Stimulated activated CD8-positive, alpha-beta memory T cell treated with anti-CD3 and anti-CD28 coated beads, Interleukin-12 subunit alpha, Interleukin-12 subunit beta, amount 100 ng/mL, for 24 hours (primary cell): ENCODE results near the gene MINDY4.

ENCODE experiments used
- DNase-seq: peaks from one replicate; pipeline ENCODE4 v3.0.0-alpha.2; 2020; ENCODE audit errors: extremely low read depth

MINDY4 gene

DNA sequence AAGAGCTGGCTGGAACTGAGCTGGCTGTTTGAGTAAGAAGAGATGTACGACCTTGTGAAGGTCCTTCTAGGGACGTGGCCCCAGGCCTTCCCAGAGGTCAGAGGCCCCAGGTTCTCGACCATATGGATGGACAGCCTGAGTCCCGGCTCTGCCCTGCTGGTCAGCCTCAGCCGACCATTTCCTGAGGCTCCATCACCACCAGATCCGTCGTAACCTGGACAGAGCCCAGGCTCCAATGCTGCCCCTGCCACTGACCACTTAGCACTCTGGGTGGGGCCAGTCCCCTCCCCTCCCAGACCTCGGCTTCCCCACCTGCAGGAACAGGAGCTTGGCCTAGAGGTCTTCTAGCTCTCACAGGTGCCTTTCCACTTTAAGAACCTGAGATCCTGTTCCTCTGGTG lies 29.9 kb upstream of the MINDY4 start:
- DNase-seq: no peak

DNA sequence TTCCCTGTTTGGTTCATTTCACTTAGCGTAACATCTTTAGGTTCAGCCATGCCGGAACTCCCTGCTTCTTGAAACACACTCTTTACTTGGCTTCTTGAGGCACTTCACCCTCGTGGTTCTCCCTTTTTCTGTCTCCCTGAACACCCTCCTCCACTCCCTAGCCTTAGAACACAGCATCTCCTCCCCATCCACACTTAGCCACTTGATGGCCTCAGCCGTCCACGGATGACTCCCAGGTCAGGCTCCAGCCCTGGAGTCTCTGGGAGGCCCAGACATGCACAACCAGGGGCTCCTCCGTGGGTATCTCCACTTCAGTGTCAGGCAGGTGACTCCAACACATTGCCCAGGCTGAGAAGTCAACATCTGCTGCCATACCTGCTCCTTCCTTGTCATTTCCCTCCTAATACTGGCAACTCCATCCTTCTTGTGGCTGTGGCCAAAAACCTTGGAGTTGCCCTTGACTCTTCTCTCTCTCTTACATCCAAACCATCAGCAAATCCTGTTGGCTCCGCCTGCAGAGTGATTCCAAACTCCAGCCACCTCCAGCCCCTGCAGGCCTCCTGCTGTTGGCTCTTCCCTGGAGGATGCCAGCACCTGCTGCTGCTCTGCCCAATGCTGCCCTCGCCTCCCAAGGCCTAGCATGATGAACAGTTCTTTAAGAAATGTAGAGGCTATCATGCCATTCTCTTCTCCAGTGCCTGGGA lies 27.7 kb upstream of the MINDY4 start:
- DNase-seq: no peak

DNA sequence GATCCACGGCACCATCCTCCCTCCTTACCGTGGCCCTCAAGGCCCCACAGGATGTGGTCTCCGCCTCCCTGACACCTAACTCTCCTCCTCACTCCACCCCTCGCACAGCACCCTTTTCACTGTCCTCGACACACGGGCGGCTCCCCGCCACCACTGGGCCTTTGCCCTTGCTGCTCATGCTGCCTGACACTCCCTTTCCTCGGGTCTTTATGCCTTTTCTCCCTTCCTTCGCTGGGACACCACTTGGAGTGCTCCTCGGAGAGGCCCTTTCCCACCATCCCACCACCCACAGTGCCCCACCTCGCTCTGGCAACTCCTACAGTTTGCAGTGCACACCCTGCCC lies 27.2 kb upstream of the MINDY4 start:
- no peak for DNase-seq

DNA sequence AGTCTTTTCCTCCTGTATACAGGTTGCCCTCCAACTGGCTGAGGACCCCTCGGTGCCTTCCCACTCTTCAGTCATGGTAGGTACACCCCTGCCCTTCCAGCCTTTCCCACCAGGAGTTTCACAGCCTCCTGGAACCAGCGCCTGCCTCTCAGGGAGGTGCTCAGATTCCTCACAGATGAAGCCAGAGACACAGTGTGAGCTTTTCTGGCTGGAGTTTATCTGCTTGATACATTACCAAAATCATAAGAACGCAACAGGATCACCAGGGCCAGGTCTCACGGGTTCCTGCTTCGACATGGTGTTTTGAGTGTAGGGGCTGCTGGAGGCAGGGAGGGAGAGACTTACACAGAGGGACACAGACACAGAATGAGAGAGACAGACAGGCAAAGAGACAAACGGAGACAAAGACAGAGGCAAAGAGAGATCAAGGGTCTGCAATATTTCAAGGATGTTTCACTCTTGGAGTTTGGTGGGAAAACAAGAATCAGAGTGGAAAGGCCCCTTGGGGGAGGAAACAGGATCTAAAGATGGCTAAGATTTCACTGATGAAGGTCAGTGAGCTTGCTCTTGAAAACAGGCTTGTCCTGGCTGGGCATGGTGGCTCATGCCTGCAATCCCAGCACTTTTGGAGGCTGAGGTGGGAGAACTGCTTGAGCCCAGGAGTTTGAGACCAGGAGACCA lies 25.8 kb upstream of the MINDY4 start:
- no peak for DNase-seq

DNA sequence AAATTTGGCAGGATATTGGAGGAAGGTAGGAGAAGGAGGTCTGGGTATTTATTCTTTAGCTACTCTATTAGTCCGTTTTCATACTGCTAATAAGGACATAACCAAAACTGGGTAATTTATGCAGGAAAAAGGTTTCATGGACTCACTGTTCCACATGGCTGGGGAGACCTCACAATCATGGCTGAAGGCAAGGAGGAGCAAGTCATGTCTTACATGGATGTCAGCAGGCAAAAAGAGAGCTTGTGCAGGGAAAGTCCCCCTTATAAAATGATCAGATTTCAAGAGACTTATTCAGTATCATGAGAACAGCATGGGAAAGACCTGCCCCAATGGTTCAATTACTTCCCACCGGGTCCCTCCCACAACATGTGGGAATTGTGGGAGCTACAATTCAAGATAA lies 21.2 kb upstream of the MINDY4 start:
- no peak for DNase-seq

DNA sequence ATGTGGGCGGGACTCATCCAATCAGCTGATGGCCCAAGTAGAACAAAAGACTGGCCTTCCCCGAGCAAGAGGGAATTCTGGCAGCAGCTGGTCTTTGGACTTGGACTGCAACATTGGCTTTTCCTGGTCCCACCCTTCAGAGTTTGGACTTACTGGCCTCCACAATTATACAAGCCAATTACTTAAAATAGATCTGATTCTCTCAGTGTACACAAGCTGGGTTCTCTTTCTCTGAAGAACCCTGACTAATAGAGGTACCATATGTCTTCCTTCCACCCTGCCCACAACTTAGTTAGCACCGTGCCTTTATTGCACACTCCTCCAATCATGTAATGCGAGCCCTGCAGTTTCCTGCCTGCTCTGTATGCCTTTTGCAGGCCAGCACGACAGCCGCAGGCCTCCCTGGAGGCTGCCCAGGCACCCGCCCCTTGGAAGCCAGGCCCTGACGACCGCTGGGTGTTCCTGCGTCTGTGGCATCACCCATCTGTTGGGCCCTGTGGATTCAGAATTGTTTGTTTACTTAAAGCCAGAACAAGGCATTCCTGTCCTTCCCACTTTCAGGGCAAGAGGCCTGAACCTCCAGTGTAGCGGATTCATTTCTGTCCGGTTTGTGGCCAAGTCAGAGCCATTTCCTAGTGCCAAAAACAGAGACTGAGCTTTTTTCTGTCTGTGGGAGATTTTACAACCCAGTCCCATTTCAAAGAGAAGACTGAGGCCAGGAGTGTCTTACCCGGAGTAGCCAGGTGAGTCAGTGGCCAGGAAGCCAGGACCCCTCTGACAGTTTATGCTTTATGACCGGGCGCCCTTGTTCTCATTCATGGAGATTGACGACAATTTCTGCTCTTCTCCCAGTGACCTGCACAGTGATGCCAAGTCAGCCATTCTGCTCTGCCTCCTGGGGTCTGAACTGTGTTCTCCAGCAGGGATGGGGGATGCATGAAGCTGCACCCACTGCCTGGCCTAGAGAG lies 20.2 kb upstream of the MINDY4 start:
- no peak for DNase-seq

DNA sequence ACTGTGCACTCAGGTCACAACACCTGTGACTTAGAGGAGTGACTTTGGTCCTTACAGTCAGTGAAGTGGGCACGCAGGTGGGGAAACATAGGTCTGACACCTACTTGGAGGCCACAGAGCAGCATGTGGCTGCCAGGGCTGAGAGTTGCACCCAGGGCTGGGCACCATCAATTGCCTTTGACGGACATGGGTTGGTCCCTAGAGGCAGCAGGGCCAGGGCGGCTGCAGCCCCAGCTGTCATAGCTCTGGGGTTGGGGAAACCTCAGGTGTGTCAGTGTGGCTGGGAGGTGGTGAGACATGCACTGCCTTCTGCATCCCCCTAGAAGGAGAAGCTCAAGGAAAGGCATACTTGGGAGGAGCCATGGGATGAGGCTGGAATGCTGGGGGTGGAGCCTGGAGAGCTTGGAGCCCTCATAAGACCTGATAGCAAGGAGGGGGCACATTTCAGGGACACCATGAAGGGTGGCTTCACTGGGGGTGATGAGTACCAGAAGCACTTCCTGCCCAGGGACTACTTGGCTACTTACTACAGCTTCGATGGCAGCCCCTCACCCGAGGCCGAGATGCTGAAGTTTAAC lies 19.4 kb upstream of the MINDY4 start, which contains the start of gene INMT:
INMT (plus strand) TSS at position 440 of the 578 bp plus-strand sequence; CDS start at position 456, 16 bp downstream.
- no peak for DNase-seq

DNA sequence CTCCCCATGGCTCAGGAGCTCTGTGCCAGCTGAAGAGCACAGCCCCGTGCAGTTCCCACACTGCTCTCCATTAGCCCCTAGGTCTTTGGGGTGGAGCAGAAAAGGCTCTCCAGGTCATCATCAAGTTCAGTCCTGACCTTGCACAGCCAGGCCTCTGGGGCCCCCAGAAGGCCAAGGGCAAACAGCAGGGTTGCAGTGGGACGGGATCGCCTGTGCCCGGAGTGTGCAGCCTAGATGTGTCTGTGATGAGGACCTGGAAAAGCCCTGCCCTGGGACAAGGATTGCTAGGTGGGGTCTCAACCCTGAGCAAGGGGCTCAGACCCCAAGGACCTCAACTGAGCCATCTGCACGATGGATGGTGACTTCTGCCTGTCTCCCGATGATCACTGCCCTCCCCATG lies 18.7 kb upstream of the MINDY4 start:
- no peak for DNase-seq

DNA sequence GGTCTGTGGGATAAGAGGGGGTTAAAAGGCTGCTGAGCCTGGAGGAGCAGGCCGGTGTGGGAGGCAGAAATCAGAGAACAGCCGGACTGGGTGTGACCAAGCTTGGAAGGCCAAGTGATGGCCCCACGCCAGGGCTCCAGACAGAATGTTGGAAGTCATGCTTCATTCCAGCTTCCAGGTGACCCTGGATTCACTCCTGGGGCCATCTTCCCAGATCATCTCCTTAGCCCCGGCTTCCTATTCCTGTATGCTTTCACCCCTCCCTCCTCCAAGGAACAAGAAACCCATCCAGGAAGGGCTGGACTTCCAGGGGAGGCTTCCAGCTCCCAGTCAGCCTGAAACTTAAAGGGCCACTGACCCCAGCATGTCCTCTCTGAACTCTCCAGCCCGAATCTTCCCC lies 18.2 kb upstream of the MINDY4 start:
- DNase-seq: no peak

DNA sequence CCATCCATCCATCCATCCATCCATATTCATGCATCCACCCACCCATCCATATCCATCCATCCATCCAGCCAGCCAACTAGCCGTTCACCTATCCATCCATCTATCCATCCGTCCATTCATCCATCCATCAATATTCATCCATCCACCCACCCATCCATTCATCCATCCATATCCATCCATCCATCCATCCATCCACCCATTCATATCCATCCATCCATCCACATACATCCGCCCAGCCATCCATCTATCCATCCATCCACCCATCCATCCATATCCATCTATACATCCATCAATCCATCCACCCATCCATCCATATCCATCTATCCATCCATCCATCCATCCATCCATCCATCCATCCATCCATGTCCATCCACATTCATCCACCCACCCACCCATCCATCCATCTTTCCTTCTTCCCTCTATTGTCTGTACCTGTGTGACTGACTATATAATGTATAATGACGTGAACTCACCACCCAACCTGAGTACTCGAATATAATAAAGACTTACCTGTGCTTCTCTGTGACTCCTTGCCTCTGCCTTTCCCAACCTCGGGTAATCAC lies 16.8 kb upstream of the MINDY4 start:
- no peak for DNase-seq

DNA sequence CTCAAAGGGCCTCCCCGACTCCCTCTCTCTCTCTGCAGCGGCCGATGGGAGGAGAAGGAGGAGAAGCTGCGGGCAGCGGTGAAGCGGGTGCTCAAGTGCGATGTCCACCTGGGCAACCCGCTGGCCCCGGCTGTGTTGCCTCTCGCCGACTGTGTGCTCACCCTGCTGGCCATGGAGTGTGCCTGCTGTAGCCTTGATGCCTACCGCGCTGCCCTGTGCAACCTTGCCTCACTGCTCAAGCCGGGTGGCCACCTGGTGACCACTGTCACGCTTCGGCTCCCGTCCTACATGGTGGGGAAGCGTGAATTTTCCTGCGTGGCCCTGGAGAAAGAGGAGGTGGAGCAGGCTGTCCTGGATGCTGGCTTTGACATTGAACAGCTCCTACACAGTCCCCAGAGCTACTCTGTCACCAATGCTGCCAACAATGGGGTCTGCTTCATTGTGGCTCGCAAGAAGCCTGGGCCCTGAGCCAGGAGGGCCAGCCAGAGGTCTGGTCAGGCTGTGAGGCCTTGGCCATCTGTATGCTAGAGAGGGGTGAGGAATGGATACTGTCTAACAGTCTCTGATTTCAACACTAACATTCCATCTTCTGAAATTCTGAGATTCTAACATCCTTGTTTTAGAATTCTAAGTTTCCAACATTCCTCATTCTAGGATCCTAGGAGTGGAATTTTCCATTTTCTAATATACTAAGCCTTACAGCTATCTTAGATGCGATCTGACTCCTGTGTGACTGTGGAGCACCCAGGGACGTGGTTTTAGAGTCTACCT lies 15.6 kb upstream of the MINDY4 start:
- no peak for DNase-seq

DNA sequence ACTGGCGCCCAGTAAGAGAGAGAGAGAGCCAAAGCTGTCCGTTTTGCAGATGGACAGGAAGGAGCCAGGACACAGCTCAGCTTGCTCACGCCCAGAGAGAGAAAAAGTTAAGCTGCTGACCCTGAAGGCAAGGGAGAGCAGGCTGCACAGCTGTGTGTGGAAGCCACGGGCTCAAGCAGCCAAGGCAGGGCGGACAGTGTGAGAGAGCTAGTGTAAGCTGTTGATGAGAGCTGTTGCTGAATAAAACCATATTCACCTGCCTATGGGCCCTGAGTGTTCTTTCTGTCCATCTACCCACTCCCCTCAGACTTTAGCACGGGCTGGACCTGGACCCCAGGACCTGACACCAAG lies 13.9 kb upstream of the MINDY4 start:
- no peak for DNase-seq

DNA sequence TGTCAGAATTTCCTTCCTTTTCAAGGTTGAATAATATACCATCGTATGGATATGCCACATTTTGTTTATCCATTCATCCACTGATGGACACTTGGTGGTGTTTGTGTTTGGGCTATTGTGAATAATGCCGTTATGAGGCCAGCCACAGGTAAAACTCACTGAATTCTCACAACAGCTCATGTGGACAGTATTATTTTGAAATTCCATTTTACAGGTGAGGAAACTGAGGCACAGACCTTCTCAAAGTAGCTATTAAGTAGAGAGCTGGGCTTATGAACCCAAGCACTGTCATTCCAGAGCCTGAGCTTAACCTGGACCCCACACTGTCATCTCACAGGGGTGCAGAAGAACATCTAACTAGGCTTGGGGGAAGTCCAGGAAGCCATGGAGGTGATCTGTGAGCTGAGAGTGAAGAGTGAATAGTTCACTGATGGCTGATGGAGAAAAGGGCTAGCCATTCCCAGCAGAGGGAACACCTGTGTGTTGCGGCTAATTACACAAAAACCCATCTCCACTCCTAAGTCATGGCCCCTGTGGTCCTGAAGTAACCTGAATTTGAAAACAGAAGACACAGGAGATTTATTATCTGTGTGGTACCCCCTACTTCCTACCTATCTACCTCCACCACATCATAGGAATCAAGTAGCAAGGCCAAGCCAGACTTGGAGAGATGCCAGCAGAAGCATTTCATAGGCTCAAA lies 10.6 kb upstream of the MINDY4 start:
- no peak for DNase-seq

DNA sequence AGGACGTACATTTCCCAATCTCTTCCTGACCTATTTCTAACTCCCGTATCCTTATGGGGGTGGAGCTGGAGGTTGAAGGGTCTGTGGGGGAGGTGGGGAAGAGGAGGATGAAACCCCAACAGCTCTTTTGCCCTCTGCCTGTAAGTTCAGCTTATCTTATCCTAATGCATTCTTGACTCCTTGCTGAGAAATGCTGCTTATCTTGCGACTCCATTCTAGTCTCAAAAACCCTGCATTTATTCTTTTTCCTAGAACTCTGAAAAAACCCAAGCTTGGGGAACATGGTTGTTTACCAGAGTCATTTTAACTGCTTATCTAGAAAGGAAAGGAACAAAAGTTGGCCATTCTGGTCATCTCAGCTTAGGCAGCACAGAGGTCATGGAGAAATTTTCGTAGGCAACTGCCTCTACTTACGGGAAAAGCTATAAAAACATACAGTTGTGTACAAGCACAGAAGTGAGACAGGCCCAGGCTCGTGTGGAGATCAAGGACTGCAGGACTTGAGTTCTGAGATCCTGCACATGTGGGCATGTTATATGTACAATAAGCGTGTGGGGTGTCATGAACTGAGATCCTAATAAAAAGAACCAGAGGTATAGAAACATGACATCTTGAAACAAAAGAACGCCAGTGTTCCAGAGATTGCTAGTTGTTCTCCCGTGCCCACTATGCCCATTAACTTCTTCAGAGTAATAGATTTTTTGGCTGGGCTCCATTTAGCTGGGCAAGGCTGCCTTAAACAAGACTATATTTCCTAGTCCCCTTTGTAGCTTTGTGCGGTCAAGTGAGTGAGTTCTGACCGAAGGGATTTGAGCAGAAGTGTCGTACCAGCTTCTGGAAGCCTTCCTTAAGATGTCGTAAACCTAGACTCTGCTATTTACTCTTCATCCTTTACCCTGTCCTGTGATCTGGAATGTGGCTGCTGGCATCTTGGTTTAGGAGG lies 9.7 kb upstream of the MINDY4 start:
- no peak for DNase-seq

DNA sequence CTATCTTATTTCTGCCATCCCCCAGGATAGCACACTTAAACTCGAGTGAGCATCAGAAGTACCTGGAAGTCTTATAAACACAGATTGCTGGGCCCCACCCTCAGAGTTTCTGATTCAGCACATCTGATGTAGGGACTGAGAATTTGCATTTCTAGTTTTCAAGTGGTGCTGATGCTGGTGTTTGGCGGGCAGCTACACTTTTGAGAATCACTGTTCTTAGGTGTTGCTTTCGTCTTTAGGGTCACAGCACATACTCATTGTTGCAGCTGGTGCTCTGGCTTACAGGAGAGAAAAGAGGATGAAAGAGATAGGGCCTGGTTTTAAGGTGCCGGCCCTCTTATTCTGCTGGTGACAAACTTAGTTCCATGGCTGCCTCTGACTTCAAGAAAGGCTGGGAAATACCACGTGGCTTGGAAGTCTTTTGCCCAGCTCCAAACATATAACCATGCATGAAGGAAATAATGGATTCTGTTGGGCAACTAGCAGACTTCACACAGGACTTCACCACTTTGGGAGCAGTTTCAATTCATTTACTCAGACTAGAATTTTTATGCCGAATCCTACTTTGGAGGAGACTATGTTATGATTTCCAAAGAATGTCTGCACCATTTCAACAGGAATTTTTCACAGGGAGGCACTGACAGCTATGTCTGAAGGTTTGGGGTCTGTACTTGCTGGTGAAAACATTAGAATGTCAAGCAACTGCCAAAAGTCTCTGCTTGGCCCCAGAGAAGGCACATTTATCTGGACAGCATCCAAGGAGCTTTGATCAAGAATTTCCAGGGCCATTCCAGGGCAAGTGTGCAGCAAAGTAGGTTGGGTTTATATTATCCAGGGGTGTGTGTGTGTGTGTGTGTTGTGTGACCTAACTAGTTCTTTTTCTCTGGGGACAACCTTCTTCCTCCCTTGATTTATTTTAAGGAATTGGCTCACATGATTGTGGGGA lies 6.9 kb upstream of the MINDY4 start:
- no peak for DNase-seq

DNA sequence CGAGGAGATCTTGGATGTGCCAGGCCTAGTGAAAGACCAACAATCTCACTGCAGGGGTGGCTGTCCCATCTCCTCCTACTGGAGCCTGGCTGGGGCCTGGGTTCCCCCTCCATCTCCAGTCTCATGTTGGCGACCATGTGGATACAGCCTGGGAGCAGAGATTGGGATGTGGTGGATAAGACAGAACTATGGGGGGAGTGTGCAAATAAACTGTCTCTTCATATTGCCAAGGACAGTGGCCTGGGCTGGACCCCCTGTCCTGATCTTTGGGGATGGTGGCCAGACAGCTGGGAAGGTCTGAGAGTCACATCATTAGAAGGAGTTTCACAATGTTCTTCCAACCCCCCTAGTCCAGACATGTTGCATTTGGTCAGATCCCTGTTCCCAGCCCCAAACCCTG lies 5.8 kb upstream of the MINDY4 start:
- no peak for DNase-seq

DNA sequence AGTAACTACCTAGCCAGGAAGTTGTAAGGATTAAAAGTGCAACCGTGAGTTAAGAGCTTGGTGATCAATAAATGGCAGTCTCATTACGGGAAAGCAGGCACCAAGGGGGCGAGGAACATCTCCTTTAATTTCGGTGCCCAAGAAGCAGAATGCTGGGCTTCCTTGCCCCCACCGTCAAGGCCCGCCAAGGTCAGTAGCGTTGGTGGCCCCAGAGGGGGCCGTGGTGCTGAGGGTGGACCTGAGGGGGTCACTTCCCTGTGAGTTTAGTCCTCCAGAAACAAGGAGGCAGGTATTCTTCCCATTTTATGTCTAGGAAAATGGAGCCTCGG lies 408 bp upstream of the MINDY4 start:
- DNase-seq: no peak

DNA sequence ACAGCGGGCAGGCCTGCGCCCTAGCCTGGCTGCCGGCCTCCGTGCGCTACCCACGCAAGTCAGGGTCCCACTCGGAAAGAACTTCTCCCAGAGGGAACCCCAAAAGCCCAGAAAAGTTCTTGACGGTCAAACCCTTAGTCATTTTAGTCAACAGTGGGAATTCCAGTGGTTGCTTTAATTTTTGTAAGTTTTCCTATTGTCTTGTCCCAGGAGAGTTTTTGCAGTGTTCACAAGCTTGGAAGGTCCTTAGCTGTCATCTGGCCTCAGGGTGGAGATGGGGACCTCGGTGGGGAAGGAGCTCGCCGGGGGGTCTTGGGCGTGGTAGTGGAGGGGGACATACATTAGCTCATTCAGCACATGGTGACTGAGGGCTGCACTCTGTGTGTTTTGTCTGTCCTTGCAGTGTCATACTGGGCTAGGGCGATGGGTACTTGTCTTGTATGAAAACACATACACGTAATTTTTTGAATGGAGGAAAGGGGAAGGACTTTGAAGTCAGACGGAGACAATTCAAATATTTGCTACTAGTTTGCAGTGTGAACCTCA lies 736 bp downstream of the MINDY4 start:
- no peak for DNase-seq
